NCI-H1930 (cell line): ENCODE results near the gene SPRY2.
A peak's percentile ranks its signal among the peaks of the same experiment; 100 is the strongest.
"Not testable (repeated sequence)": the region's sequence is repeated elsewhere in the genome, so short reads cannot be mapped to it uniquely, and the experiment has no call there.

Source experiments
- DNase-seq, 2 experiments: peaks; one replicate each; lab custom pipeline; 2025; lab: John Stamatoyannopoulos, UW

The SPRY2 gene

GRCh38 chr13:80348750-80349149, 7.8 kb upstream of the SPRY2 start:
- DNase-seq: no peak

- no peak for DNase-seq
These were observed 7.4 kb upstream of the SPRY2 start for GRCh38 chr13:80348314-80348713.

- DNase-seq: no peak
These were observed 5.0 kb upstream of the SPRY2 start for GRCh38 chr13:80345771-80346510.

- DNase-seq: not testable (repeated sequence)
These were observed 3.1 kb upstream of the SPRY2 start for GRCh38 chr13:80344032-80344431.

- DNase-seq: peak; percentile 63 to 86
These were observed 1.8 kb upstream of the SPRY2 start for GRCh38 chr13:80342471-80343371.

GRCh38 chr13:80341756-80342370, 937 bp upstream of the SPRY2 start:
- peak; percentile 30 to 46 for DNase-seq

- DNase-seq: peak in 1 of 2 experiments; percentile 50
These were observed 250 bp downstream of the SPRY2 start for GRCh38 chr13:80340651-80341100.

GRCh38 chr13:80339912-80340650, 845 bp downstream of the SPRY2 start:
- no peak for DNase-seq

- no peak for DNase-seq
These were observed 1.4 kb downstream of the SPRY2 start for GRCh38 chr13:80339563-80339911.

- peak in 1 of 2 experiments; percentile 15 for DNase-seq
These were observed 2.0 kb downstream of the SPRY2 start for GRCh38 chr13:80338781-80339562.

GRCh38 chr13:80337288-80338081, 3.4 kb downstream of the SPRY2 start:
- DNase-seq: no peak

- DNase-seq: no peak
These were observed 4.1 kb downstream of the SPRY2 start for GRCh38 chr13:80336776-80337287.

- no peak for DNase-seq
These were observed 4.6 kb downstream of the SPRY2 start for GRCh38 chr13:80336370-80336769.

GRCh38 chr13:80334597-80335260, 6.2 kb downstream of the SPRY2 start:
- no peak for DNase-seq

GRCh38 chr13:80331984-80332383, 8.9 kb downstream of the SPRY2 start:
- no peak for DNase-seq

GRCh38 chr13:80329250-80329649, 11.7 kb downstream of the SPRY2 start:
- no peak for DNase-seq

- DNase-seq: no peak
These were observed 21.9 kb downstream of the SPRY2 start for GRCh38 chr13:80319004-80319403.

GRCh38 chr13:80314711-80315653, 25.9 kb downstream of the SPRY2 start:
- DNase-seq: no peak
